ENCODE measurements around the gene TMEM179.
"Not testable (repeated sequence)": the region's sequence is repeated elsewhere in the genome, so short reads cannot be mapped to it uniquely, and the experiment has no call there.

- not testable (repeated sequence) for TF ChIP-seq MTA2 (IDR thresholded peaks at IDR 0.05; ENCODE audit: low read depth); SRF (IDR thresholded peaks at IDR 0.05; ENCODE audit: low read depth in 2 of 2, low read length in 2 of 2); POLR2A (IDR thresholded peaks at IDR 0.05; ENCODE audit: low read depth, low read length)
Observed at GRCh38 chr14:104636846-104637545, 32.4 kb upstream of the TMEM179 start.
